ENCODE results near the gene DSG3.

GRCh38 chr18:31508781-31509180 lies 61.2 kb downstream of the DSG3 start:
- TF ChIP-seq, protein P1, sequence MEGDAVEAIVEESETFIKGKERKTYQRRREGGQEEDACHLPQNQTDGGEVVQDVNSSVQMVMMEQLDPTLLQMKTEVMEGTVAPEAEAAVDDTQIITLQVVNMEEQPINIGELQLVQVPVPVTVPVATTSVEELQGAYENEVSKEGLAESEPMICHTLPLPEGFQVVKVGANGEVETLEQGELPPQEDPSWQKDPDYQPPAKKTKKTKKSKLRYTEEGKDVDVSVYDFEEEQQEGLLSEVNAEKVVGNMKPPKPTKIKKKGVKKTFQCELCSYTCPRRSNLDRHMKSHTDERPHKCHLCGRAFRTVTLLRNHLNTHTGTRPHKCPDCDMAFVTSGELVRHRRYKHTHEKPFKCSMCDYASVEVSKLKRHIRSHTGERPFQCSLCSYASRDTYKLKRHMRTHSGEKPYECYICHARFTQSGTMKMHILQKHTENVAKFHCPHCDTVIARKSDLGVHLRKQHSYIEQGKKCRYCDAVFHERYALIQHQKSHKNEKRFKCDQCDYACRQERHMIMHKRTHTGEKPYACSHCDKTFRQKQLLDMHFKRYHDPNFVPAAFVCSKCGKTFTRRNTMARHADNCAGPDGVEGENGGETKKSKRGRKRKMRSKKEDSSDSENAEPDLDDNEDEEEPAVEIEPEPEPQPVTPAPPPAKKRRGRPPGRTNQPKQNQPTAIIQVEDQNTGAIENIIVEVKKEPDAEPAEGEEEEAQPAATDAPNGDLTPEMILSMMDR (IDR thresholded peaks at IDR 0.05; ENCODE audit: low read length) = no peak
- no peak for TF ChIP-seq EZH2 (optimal IDR thresholded peaks at IDR 0.05; ENCODE audit: low read depth, low read length)
- no peak for TF ChIP-seq EZH2phosphoT487 (IDR thresholded peaks at IDR 0.05; ENCODE audit: low read length)

Data from MM.1S (cell line).